VCaP (cell line): Measurements from ENCODE around the gene RUNX1.
"Not testable (repeated sequence)": the region's sequence is repeated elsewhere in the genome, so short reads cannot be mapped to it uniquely, and the experiment has no call there.

ENCODE experiments used
- H3K27ac ChIP-seq: fragments of 450-650 bp; 2 replicates; pipeline ENCODE4 v1.5.1; 2017
- CTCF ChIP-seq: fragments of 450-650 bp; conservative IDR thresholded peaks from 2 replicates; pipeline ENCODE4 v1.5.1; 2017; ENCODE audit warnings: mild to moderate bottlenecking, moderate library complexity

Gene RUNX1

DNA sequence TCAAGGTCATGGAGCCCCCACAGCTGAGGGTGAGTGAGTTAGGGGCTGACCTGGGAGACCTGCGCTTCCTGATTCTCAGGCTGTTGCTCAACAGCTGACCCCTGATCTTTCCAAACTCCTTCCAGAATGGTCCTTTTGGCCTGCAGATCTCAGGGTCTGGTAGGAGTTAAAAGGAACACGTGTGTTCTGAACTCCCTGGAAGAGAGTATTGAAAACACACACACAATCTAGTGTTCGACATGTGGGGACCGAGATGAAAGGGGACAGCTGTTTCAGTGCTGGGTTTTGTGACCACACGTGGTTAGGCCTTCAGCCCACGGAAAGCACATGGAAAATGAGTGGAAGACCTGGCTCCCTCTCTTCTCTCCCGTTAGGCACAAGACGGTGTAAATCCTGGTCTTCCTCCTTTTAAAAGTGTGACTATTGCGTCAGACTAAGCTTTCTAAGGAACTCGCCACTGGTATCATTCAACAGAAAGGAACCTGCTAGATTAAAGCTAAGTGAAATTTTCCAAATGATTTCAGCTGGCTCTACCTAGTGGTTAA, 49.6 kb downstream of the RUNX1 start:
- H3K27ac ChIP-seq, result no peak overlapping the region
- TF ChIP-seq CTCF, result no peak

DNA sequence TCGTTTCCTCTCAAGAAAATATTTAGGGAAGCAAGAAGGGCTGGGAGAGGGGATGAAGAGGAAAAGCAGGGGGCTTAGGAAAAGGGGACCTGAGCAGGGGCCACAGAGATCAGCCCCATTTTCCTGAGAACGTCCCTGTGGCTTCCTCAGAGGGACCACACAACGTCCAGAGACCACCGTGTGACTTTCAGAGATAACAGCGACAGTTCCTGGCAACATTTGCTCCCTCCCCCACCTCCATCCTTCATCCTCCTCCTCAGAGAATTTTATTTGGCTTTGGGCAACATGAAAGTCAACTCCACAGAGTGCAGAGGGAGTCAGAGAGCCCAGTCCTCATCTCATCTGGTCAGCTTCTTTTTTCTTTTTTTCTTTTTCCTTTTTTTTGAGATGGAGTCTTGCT, 50.9 kb downstream of the RUNX1 start:
- no peak for TF ChIP-seq CTCF
- H3K27ac ChIP-seq, result no peak overlapping the region

DNA sequence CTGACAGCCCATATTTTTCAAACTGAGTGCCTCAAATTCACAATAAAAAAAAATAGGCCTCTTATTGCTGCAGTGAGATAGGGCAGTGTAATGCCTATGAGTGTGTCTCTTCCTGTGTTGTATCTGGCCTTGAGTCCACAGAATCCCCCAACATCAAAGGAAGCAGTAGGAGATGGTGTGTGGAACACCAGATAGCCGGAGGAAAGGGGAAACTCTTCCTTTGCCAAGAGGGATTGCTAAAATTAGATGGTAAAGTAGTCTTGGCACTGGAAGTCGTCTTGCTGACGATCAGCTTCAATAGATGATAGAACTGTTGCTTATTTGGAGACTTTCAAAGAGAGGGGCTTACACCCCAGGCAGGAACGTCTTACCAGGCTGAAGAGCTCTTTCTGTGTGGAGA, 51.8 kb downstream of the RUNX1 start:
- TF ChIP-seq CTCF, result no peak
- no peak overlapping the region for H3K27ac ChIP-seq

DNA sequence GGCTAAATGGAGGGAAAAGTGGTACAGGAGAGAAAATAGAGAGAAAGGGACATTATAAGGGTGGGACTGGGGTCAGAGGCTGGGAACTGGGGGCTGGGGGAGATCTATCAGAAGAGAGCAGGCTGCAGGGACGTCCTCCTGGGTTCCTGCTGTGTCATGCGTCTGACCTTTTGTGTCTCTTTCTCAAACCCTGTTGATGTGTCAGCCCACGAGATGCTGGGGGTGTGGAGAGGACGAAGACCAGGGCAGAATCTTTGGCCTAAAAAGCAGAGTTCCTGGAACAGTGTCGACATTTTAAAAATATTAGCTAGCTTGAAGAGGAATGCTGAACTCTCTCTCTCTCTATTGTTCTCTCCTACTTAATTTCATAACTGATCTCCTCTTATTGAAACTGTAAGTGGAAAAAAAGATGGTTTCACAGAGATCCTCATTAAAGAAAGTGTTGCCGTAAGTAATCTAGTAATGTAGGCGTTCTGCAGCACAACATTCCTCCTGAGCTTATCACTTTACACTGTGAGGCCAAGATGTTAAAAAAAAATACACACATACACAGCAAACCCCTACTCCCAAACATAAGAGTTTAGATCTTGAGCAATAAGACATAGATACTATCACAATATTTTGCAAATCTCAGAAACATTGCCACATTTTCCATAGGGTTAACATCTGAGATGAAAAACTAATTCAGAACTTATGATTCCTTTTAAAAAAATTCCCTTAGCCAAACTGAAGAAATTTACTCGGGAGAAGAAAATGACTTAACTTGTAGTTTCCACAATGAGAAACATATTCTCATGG, 52.6 kb downstream of the RUNX1 start:
- no peak overlapping the region for H3K27ac ChIP-seq

GRCh38 chr21:34995979-34996303, 53.2 kb downstream of the RUNX1 start:
- TF ChIP-seq CTCF, result no peak
- no peak overlapping the region for H3K27ac ChIP-seq

More for the DNA sequence above, 52.6 kb downstream of the RUNX1 start:
- TF ChIP-seq CTCF, result no peak

GRCh38 chr21:34994766-34995631, 54.1 kb downstream of the RUNX1 start:
- H3K27ac ChIP-seq, result no peak overlapping the region
- no peak for TF ChIP-seq CTCF

DNA sequence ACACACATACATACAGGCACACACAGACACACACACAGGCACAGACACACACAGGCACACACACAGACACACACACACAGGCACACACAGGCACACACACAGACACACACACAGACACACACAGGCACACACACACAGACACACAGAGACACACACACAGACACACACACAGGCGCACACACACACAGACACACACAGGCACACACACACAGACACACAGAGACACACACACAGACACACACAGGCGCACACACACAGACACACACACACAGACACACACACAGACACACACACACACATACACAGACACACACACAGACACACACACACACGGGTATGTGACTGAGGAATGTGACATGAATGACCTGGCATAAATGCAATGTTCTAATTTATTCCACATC, 55.6 kb downstream of the RUNX1 start:
- not testable (repeated sequence) for H3K27ac ChIP-seq
